Central memory CD4-positive, alpha-beta T cell (primary cell): ENCODE data around the gene RAB5B.
"Not testable (repeated sequence)": the region's sequence is repeated elsewhere in the genome, so short reads cannot be mapped to it uniquely, and the experiment has no call there.

Experiments used
- DNase-seq: peaks from one replicate; pipeline ENCODE4 v3.0.0; 2022

Gene RAB5B

DNA sequence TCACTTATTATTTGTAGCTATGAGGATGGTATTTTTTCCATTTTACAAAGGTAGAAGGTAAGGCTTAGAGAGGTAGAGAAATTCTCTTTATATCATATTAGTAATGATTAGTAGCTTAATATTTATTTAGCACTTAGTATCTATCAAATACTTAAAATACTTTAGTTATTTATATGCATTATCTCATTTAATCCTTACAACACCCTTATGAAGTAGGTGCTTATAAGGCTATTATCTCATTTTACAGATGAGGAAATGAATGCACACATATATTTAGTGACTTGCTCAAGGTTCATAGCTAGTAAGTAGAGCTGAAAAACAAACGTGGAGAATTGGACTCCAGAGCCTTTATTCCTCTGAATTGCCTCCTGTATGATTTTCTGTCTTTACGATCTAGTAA is 11.0 kb downstream of the RAB5B start:
- DNase-seq = no peak

DNA sequence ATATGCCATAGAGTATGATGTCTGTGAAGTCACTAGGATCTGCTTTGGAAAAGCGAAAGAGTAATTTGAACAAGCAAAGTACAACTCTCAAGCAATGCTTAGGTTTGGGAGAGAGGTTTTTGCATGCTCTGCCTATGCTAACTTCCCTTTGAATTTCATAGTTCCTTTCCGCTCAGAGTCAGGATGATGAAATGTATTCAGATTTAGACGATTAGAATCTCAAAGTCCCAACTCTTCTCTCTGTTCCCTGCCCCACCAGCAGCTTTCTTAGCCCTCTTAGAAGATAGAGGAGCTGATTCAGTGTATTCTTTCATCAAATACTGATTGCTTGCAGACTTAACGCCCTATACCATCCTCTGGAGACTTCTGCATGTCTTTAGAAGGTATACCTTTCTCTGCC is 11.5 kb downstream of the RAB5B start:
- DNase-seq = no peak

DNA sequence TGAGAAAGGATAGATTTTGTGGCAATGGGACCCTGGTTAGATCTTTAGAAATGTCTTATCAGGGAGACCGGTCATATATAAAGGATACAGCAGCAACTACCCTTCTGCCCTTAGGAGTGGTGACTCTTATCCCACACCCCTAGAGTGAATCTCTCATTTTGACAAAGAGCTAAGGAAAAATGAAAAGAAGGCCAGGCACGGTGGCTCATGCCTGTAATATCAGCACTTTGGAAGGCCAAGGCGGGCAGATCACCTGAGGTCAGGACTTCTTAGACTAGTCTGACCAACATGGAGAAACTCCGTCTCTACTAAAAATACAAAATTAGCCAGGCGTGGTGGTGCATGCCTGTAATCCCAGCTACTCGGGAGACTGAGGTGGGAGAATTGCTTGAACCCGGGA is 12.1 kb downstream of the RAB5B start:
- DNase-seq = not testable (repeated sequence)

- DNase-seq = no peak
Measured at GRCh38 chr12:55991110-55991509, 17.2 kb downstream of the RAB5B start.

GRCh38 chr12:55993230-55993853 is 19.5 kb downstream of the RAB5B start:
- DNase-seq = no peak

DNA sequence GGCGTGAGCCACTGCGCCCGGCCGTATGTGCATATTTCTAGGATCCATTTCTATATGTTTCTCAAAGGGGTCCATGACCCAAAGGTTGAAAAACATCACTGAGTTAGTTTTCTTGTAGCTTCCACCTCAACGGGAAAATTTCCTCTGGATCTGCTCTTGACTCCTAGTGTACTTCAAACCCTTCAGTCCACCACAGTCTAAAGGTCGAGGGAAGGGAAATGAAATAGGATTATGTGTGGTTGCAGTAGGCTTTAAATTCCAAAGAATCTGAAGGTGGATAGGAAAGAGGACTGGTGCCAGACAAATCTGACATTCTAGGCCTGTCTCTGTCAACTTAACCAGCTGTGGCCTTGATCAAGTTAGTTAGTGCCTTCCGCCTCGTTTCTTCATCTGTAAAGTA is 21.5 kb downstream of the RAB5B start:
- no peak for DNase-seq

DNA sequence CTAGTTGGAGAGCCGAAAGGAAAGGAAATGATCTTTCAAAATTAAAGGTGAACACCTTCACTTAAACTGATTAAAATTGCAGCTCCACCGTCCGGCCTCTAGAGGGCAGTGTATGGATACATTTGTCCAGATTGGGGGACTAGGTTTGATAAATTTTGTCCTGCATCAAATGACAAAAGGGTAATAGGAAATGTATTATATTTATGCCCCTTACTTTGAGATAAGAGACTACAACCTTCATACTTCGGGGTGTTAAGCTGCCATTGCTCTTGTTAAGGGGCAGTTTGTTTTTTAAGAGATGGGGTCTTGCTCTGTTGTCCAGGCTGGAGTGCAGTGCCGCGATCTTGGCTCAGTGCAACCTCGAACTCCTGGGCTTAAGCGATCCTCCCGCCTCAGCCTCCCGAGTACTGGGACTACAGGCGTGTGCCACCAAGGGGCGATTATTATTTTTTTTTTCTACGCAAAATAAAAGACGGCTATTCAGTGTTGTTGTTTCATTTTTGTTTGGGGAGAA is 22.4 kb downstream of the RAB5B start:
- DNase-seq = peak; percentile 66

DNA sequence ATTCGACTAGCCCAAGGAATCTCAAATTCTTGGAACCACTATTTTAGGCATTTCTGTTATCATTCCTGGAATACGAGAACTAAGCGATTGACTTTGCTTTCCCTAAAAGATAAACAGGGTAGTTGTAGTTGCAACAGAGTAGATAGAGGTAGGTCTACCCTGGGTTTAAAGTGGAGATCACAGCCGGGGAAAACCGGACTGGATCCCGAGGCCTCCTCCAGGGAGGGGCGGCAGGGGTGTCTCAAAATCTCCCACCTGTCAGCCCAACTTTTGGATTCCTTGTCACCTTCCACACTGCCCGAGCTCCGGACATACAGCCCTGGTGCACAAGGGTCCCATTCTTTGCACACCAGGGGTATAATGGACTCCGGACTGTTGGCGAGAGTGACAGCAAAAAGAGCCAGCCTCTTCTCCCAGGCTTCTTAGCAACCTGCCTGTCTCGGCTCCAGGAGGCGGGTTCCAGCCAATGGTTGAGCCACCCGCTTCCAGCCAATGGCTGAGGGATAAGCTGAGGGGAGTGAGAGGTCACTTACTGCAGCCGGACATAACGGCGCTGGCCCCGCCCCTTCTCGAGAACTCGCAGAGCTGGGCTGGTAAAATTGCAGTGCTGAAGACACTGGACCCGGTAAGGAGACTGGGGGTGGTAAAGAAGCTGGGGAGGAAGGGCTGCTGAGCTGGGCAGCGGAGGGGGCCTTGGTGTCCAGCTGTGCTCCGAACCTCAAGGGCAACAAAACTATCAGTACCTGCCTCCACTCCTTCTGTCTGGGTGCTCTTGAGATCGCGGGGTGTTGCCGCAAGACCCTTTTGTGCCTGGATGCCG is 23.0 kb downstream of the RAB5B start, which contains the start of gene SUOX:
Gene SUOX, plus strand, starts transcription at position 562 of the 820 bp plus-strand sequence. CDS start 4,946 bp downstream, outside the sequence.
- DNase-seq = no peak

GRCh38 chr12:55997535-55997859 is 23.6 kb downstream of the RAB5B start:
- DNase-seq = no peak

- DNase-seq = not testable (repeated sequence)
Measured at GRCh38 chr12:55999522-55999921, 25.6 kb downstream of the RAB5B start.

- not testable (repeated sequence) for DNase-seq
Measured at GRCh38 chr12:55999999-56000540, 26.2 kb downstream of the RAB5B start.

- DNase-seq = no peak
Measured at GRCh38 chr12:56001487-56002100, 27.7 kb downstream of the RAB5B start.

- not testable (repeated sequence) for DNase-seq
Measured at GRCh38 chr12:56003376-56003775, 29.5 kb downstream of the RAB5B start.

DNA sequence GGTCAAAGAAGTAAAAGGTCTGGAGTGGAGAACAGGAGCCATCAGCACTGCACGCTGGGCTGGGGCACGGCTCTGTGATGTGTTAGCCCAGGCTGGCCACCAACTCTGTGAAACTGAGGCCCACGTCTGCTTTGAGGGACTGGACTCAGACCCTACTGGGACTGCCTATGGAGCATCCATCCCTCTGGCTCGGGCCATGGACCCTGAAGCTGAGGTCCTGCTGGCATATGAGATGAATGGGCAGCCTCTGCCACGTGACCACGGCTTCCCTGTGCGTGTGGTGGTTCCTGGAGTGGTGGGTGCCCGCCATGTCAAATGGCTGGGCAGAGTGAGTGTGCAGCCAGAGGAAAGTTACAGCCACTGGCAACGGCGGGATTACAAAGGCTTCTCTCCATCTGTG is 30.3 kb downstream of the RAB5B start:
- DNase-seq = no peak

GRCh38 chr12:56007564-56008559 is 34.0 kb downstream of the RAB5B start:
- peak; percentile 56 for DNase-seq

- no peak for DNase-seq
Measured at GRCh38 chr12:56010111-56010570, 36.3 kb downstream of the RAB5B start.

- DNase-seq = no peak
Measured at GRCh38 chr12:56011509-56012090, 37.7 kb downstream of the RAB5B start.

GRCh38 chr12:56013482-56013881 is 39.6 kb downstream of the RAB5B start:
- DNase-seq = no peak

- no peak for DNase-seq
Measured at GRCh38 chr12:56014205-56014604, 40.3 kb downstream of the RAB5B start.

GRCh38 chr12:56017181-56017580 is 43.3 kb downstream of the RAB5B start:
- DNase-seq = no peak

DNA sequence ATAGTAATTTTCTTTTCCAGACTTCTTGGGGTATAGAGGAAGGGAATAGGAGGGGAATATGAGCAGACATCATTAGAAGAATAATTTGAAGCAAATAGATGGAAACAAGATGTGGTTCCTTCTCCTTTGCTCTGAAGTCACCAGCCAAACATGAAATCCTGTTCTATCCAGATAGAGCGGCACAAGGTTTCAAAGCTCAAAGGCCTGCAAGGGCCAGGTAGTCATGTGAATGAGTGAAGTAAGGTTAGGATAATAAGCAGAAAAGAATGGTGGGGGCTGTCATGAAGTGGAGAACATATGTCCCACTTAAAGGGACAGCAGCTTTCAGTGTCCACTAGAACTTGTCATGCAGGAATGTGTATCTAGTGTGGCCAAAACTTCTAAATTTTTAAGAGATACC is 44.5 kb downstream of the RAB5B start:
- no peak for DNase-seq
